Right lobe of liver (tissue), 6 donors: ENCODE data around the gene FAM3C. TPM values are rescaled to one million over a fixed set of nuclear protein-coding genes. Genes with fewer than 3 reads are reported as not detected.

Experiments
- ATAC-seq, 4 donors: fragments of 200-7000 bp; cut with Tn5 transposase; one replicate each; pipeline ENCODE4 v1.9.1; 2020; ENCODE audit warnings: mild to moderate bottlenecking in 4 of 4, moderate library complexity in 4 of 4
- DNase-seq, 3 donors: peaks; one replicate each; pipeline ENCODE4 v3.0.0-alpha.2; 2020
- H3K27ac ChIP-seq, 3 donors: fragments of 200-600 bp; one replicate each; pipeline ENCODE4 v1.8.0; 2022
- H3K27me3 ChIP-seq, 2 donors: fragments of 200-600 bp; one replicate each; pipeline ENCODE4 v1.8.0; 2022
- H3K36me3 ChIP-seq, 4 donors: fragments of 200-600 bp; sonication (generic) in 1 of 4; one replicate each; pipeline versions ENCODE4 v1.5.1 to v1.8.0; 2017 to 2022; ENCODE audit warnings: control low read depth in 1 of 4
- H3K4me1 ChIP-seq, 4 donors: fragments of 200-600 bp; sonication (generic) in 1 of 4; one replicate each; pipeline versions ENCODE4 v1.5.1 to v1.8.0; 2017 to 2022; ENCODE audit warnings: control low read depth in 1 of 4
- H3K4me3 ChIP-seq, 3 donors: fragments of 200-600 bp; one replicate each; pipeline ENCODE4 v1.8.0; 2022
- H3K9me3 ChIP-seq, 4 donors: fragments of 200-600 bp; sonication (generic) in 1 of 4; one replicate each; pipeline versions ENCODE4 v1.5.1 to v1.8.0; 2017 to 2022; ENCODE audit warnings: control low read depth in 1 of 4
- CTCF ChIP-seq, 4 donors: fragments of 200-600 bp in 3 of 4; fragments of 450-650 bp in 1 of 4; IDR thresholded peaks; one replicate each; pipeline versions ENCODE4 v1.5.1 to v1.8.0; 2016 to 2022; ENCODE audit warnings: antibody characterized with exemption in 4 of 4, mild to moderate bottlenecking in 2 of 4
- POLR2A ChIP-seq: fragments of 450-650 bp; IDR thresholded peaks from one replicate; pipeline ENCODE4 v1.6.1; 2017; ENCODE audit warnings: antibody characterized with exemption, mild to moderate bottlenecking
- WGBS: methylation state at CpG from one replicate; pipeline ENCODE4 v1.1.6; 2018; ENCODE audit warnings: low coverage, low lambda C conversion rate; ENCODE audit not compliant: insufficient coverage; ENCODE audit errors: missing lambda C conversion rate; 5-methylcytosine and 5-hydroxymethylcytosine counted together
- intact Hi-C, 2 donors: fragments of 100-400 bp; cut with DNase I; formaldehyde crosslinking; loops; one replicate each; pipeline versions ENCODE4 v1.11.2 to v1.14.1; 2022
- total RNA-seq, 6 experiments: library from RNA; depleted of rRNA in 2 of 6; stranded (reverse); fragments of >200 nt in 2 of 6; fragmentation: NEBNext Ultra II Directional in 3 of 6; extraction: Animal tissue kit (Norgen Biotek cat#: 25700) in 3 of 6; gene quantifications; one replicate each; pipeline versions ENCODE4 v1.1.0 to v1.2.4, GENCODE V29; 2016 to 2023
- donor health status: DM: no; HTN: yes; CAD: no.
- donor health status: DM: no; HTN: no; CAD: no.
- donor health status: DM: no; HTN: no; CAD: no.
- donor health status: DM: no; HTN: yes; CAD: no.
- donor health status: DM: no; HTN: yes; CAD: no.

The FAM3C gene
- total RNA-seq, 6 experiments from 2014 or later, result 13.6 to 41.3 (median 31.8) TPM

- Histone ChIP-seq H3K4me3 (no peak overlapping the region), H3K27ac (no peak overlapping the region), H3K27me3 (no peaks in the 10 kb centered on the region), H3K4me1 (peaks cover 0 to 4% (median 0%) of the 10 kb centered on the region in 4 donors), H3K9me3 (no peaks in the 10 kb centered on the region), H3K36me3 (peaks cover 0 to 18% (median 6%) of the 10 kb centered on the region in 4 donors)
- no peak for TF ChIP-seq POLR2A
- no peak for TF ChIP-seq CTCF (IDR thresholded peaks at IDR 0.05)
- ATAC-seq (no peak), DNase-seq (no peak)
- intact Hi-C loops, result no loop called here
Observed at GRCh38 chr7:121373177-121373576, 22.9 kb downstream of the FAM3C start.

GRCh38 chr7:121372376-121373010, 23.6 kb downstream of the FAM3C start:
- H3K27ac ChIP-seq, result no peak overlapping the region
- TF ChIP-seq CTCF (IDR thresholded peaks at IDR 0.05) (no peak), POLR2A (no peak)
- H3K9me3 ChIP-seq, result no peaks in the 10 kb centered on the region
- H3K36me3 ChIP-seq, result peaks cover 0 to 11% (median under 1%) of the 10 kb centered on the region in 4 donors
- WGBS, result 68% methylated on average over 2 of the region's 2 CpGs
- no peaks in the 10 kb centered on the region for H3K27me3 ChIP-seq
- DNase-seq (no peak), ATAC-seq (peak in 1 of 4 donors; percentile 17)
- H3K4me1 ChIP-seq, result peaks cover 0 to 4% (median 0%) of the 10 kb centered on the region in 4 donors
- H3K4me3 ChIP-seq, result no peak overlapping the region
- intact Hi-C loops, result no loop called here

GRCh38 chr7:121371883-121372282, 24.2 kb downstream of the FAM3C start:
- peaks cover 0 to 4% (median 0%) of the 10 kb centered on the region in 4 donors for H3K4me1 ChIP-seq
- H3K27me3 ChIP-seq, result no peaks in the 10 kb centered on the region
- peaks cover 0 to 7% (median 0%) of the 10 kb centered on the region in 4 donors for H3K36me3 ChIP-seq
- intact Hi-C loops, result no loop called here
- H3K9me3 ChIP-seq, result no peaks in the 10 kb centered on the region
- no peak overlapping the region for H3K27ac ChIP-seq
- H3K4me3 ChIP-seq, result no peak overlapping the region
- WGBS, result 69% methylated on average over 2 of the region's 2 CpGs
- DNase-seq (no peak), ATAC-seq (no peak)
- no peak for TF ChIP-seq CTCF (IDR thresholded peaks at IDR 0.05)
- TF ChIP-seq POLR2A, result no peak

- no peak for DNase-seq
- Histone ChIP-seq H3K4me1 (peaks cover 0 to 4% (median 0%) of the 10 kb centered on the region in 4 donors), H3K9me3 (no peaks in the 10 kb centered on the region), H3K27ac (no peak overlapping the region), H3K4me3 (no peak overlapping the region), H3K27me3 (no peaks in the 10 kb centered on the region), H3K36me3 (peaks cover 0 to 2% (median 0%) of the 10 kb centered on the region in 4 donors)
- intact Hi-C loops, result no loop called here
- no peak for ATAC-seq
- WGBS, result 93% methylated on average over 1 of the region's 1 CpG
- TF ChIP-seq CTCF (IDR thresholded peaks at IDR 0.05), result no peak
- TF ChIP-seq POLR2A, result no peak
Observed at GRCh38 chr7:121371367-121371766, 24.7 kb downstream of the FAM3C start.
